Effector memory CD8-positive, alpha-beta T cell (primary cell): ENCODE results near the gene FBN2.

Source experiments
- ATAC-seq: fragments of 150-1000 bp; cut with Tn5 transposase; replicated peaks from 2 replicates; pipeline ENCODE4 v1.10.0; 2021; ENCODE audit warnings: mild to moderate bottlenecking, moderate library complexity
- DNase-seq, 3 experiments: peaks; one replicate each; pipeline ENCODE4 v3.0.0; 2021
- H3K27ac Mint-ChIP-seq, 2 donors: one replicate each; pipeline ENCODE4 v1.8.0; 2022; ENCODE audit warnings: mild to moderate bottlenecking in 2 of 2, mixed read lengths in 2 of 2, moderate library complexity in 2 of 2
- H3K27me3 Mint-ChIP-seq, 2 donors: one replicate each; pipeline ENCODE4 v1.8.0; 2022; ENCODE audit warnings: mixed read lengths in 2 of 2
- H3K36me3 Mint-ChIP-seq: one replicate; pipeline ENCODE4 v1.8.0; 2022; ENCODE audit warnings: mild to moderate bottlenecking, moderate library complexity, mixed read lengths; ENCODE audit not compliant: insufficient read depth
- H3K4me1 Mint-ChIP-seq, 2 donors: one replicate each; pipeline ENCODE4 v1.8.0; 2022; ENCODE audit warnings: low read depth in 2 of 2, mixed read lengths in 2 of 2
- H3K4me3 Mint-ChIP-seq, 2 donors: one replicate each; pipeline ENCODE4 v1.8.0; 2022; ENCODE audit warnings: mild to moderate bottlenecking in 2 of 2, mixed read lengths in 2 of 2, moderate library complexity in 2 of 2
- H3K9me3 Mint-ChIP-seq, 2 donors: one replicate each; pipeline ENCODE4 v1.8.0; 2022; ENCODE audit warnings: mixed read lengths in 2 of 2

Gene FBN2

GRCh38 chr5:128318691-128319090, 219.4 kb downstream of the FBN2 start:
- H3K4me3 Mint-ChIP-seq, result no peak overlapping the region
- no peaks in the 10 kb centered on the region for H3K36me3 Mint-ChIP-seq
- H3K27ac Mint-ChIP-seq, result no peak overlapping the region
- H3K4me1 Mint-ChIP-seq, result no peaks in the 10 kb centered on the region
- peaks cover 0 to 5% of the 10 kb centered on the region in 2 donors for H3K9me3 Mint-ChIP-seq
- no peaks in the 10 kb centered on the region for H3K27me3 Mint-ChIP-seq
- ATAC-seq (no peak), DNase-seq (no peak)

GRCh38 chr5:128317481-128317880, 220.6 kb downstream of the FBN2 start:
- Mint-ChIP-seq H3K9me3 (peaks cover 0 to 5% of the 10 kb centered on the region in 2 donors), H3K4me1 (no peaks in the 10 kb centered on the region), H3K36me3 (no peaks in the 10 kb centered on the region), H3K27me3 (no peaks in the 10 kb centered on the region), H3K27ac (no peak overlapping the region), H3K4me3 (no peak overlapping the region)
- ATAC-seq (no peak), DNase-seq (no peak)

- H3K27me3 Mint-ChIP-seq, result no peaks in the 10 kb centered on the region
- H3K27ac Mint-ChIP-seq, result no peak overlapping the region
- H3K9me3 Mint-ChIP-seq, result peaks cover 0 to 5% of the 10 kb centered on the region in 2 donors
- H3K36me3 Mint-ChIP-seq, result no peaks in the 10 kb centered on the region
- DNase-seq (no peak), ATAC-seq (no peak)
- no peaks in the 10 kb centered on the region for H3K4me1 Mint-ChIP-seq
- H3K4me3 Mint-ChIP-seq, result no peak overlapping the region
These were observed 222.4 kb downstream of the FBN2 start for GRCh38 chr5:128315671-128316070.

GRCh38 chr5:128305341-128305740, 232.7 kb downstream of the FBN2 start:
- DNase-seq (no peak), ATAC-seq (no peak)
- Mint-ChIP-seq H3K36me3 (no peaks in the 10 kb centered on the region), H3K4me3 (no peak overlapping the region), H3K4me1 (no peaks in the 10 kb centered on the region), H3K27me3 (no peaks in the 10 kb centered on the region), H3K27ac (no peak overlapping the region), H3K9me3 (no peaks in the 10 kb centered on the region)

- H3K4me3 Mint-ChIP-seq, result no peak overlapping the region
- H3K27ac Mint-ChIP-seq, result no peak overlapping the region
- no peak for ATAC-seq
- no peaks in the 10 kb centered on the region for H3K9me3 Mint-ChIP-seq
- H3K27me3 Mint-ChIP-seq, result no peaks in the 10 kb centered on the region
- DNase-seq, result no peak
- no peaks in the 10 kb centered on the region for H3K4me1 Mint-ChIP-seq
- H3K36me3 Mint-ChIP-seq, result no peaks in the 10 kb centered on the region
These were observed 233.3 kb downstream of the FBN2 start for GRCh38 chr5:128304791-128305190.

- no peaks in the 10 kb centered on the region for H3K36me3 Mint-ChIP-seq
- no peaks in the 10 kb centered on the region for H3K27me3 Mint-ChIP-seq
- ATAC-seq (no peak), DNase-seq (no peak)
- H3K4me3 Mint-ChIP-seq, result no peak overlapping the region
- no peaks in the 10 kb centered on the region for H3K9me3 Mint-ChIP-seq
- no peak overlapping the region for H3K27ac Mint-ChIP-seq
- no peaks in the 10 kb centered on the region for H3K4me1 Mint-ChIP-seq
These were observed 234.0 kb downstream of the FBN2 start for GRCh38 chr5:128304088-128304487.

- no peaks in the 10 kb centered on the region for H3K4me1 Mint-ChIP-seq
- DNase-seq, result no peak
These were observed 234.5 kb downstream of the FBN2 start for GRCh38 chr5:128303593-128303992.

GRCh38 chr5:128300181-128300580, 237.9 kb downstream of the FBN2 start:
- no peaks in the 10 kb centered on the region for H3K4me1 Mint-ChIP-seq
- ATAC-seq (no peak), DNase-seq (no peak)
- no peak overlapping the region for H3K27ac Mint-ChIP-seq
- H3K27me3 Mint-ChIP-seq, result no peaks in the 10 kb centered on the region
- H3K9me3 Mint-ChIP-seq, result no peaks in the 10 kb centered on the region
- no peaks in the 10 kb centered on the region for H3K36me3 Mint-ChIP-seq
- H3K4me3 Mint-ChIP-seq, result no peak overlapping the region

More at GRCh38 chr5:128303593-128303992, 234.5 kb downstream of the FBN2 start:
- no peaks in the 10 kb centered on the region for H3K36me3 Mint-ChIP-seq
- H3K9me3 Mint-ChIP-seq, result no peaks in the 10 kb centered on the region
- no peak overlapping the region for H3K27ac Mint-ChIP-seq
- ATAC-seq, result no peak
- H3K4me3 Mint-ChIP-seq, result no peak overlapping the region
- no peaks in the 10 kb centered on the region for H3K27me3 Mint-ChIP-seq

- ATAC-seq, result no peak
- Mint-ChIP-seq H3K27ac (no peak overlapping the region), H3K27me3 (no peaks in the 10 kb centered on the region), H3K4me3 (no peak overlapping the region), H3K4me1 (no peaks in the 10 kb centered on the region), H3K36me3 (no peaks in the 10 kb centered on the region), H3K9me3 (peaks cover 6 to 7% of the 10 kb centered on the region in 2 donors)
- no peak for DNase-seq
These were observed 247.7 kb downstream of the FBN2 start for GRCh38 chr5:128290152-128290858.

GRCh38 chr5:128287740-128288139, 250.3 kb downstream of the FBN2 start:
- H3K27me3 Mint-ChIP-seq, result peaks cover 0 to 6% of the 10 kb centered on the region in 2 donors
- DNase-seq (no peak), ATAC-seq (no peak)
- H3K9me3 Mint-ChIP-seq, result peaks cover 3 to 6% of the 10 kb centered on the region in 2 donors
- H3K4me3 Mint-ChIP-seq, result no peak overlapping the region
- no peaks in the 10 kb centered on the region for H3K36me3 Mint-ChIP-seq
- no peak overlapping the region for H3K27ac Mint-ChIP-seq
- no peaks in the 10 kb centered on the region for H3K4me1 Mint-ChIP-seq

GRCh38 chr5:128284236-128284635, 253.8 kb downstream of the FBN2 start:
- H3K36me3 Mint-ChIP-seq, result no peaks in the 10 kb centered on the region

GRCh38 chr5:128279345-128279744, 258.7 kb downstream of the FBN2 start:
- Mint-ChIP-seq H3K4me1 (no peaks in the 10 kb centered on the region), H3K9me3 (no peaks in the 10 kb centered on the region), H3K4me3 (no peak overlapping the region), H3K36me3 (peaks cover 3% of the 10 kb centered on the region), H3K27me3 (peaks cover under 1 to 9% of the 10 kb centered on the region in 2 donors), H3K27ac (no peak overlapping the region)
- ATAC-seq (no peak), DNase-seq (no peak)

More at GRCh38 chr5:128284236-128284635, 253.8 kb downstream of the FBN2 start:
- Mint-ChIP-seq H3K4me1 (no peaks in the 10 kb centered on the region), H3K27me3 (peaks cover 0 to 6% of the 10 kb centered on the region in 2 donors), H3K9me3 (peaks cover 0 to 3% of the 10 kb centered on the region in 2 donors), H3K27ac (no peak overlapping the region), H3K4me3 (no peak overlapping the region)
- ATAC-seq, result no peak
- no peak for DNase-seq

- Mint-ChIP-seq H3K27me3 (peaks cover 0 to 9% of the 10 kb centered on the region in 2 donors), H3K36me3 (peaks cover 3% of the 10 kb centered on the region), H3K4me3 (no peak overlapping the region), H3K4me1 (no peaks in the 10 kb centered on the region), H3K9me3 (no peaks in the 10 kb centered on the region), H3K27ac (no peak overlapping the region)
- DNase-seq, result no peak
- ATAC-seq, result no peak
These were observed 261.4 kb downstream of the FBN2 start for GRCh38 chr5:128276537-128277216.

- no peaks in the 10 kb centered on the region for H3K4me1 Mint-ChIP-seq
- ATAC-seq (no peak), DNase-seq (no peak)
- no peaks in the 10 kb centered on the region for H3K9me3 Mint-ChIP-seq
- no peak overlapping the region for H3K4me3 Mint-ChIP-seq
- peaks cover 0 to 9% of the 10 kb centered on the region in 2 donors for H3K27me3 Mint-ChIP-seq
- H3K36me3 Mint-ChIP-seq, result peaks cover 3% of the 10 kb centered on the region
- H3K27ac Mint-ChIP-seq, result no peak overlapping the region
These were observed 263.6 kb downstream of the FBN2 start for GRCh38 chr5:128274441-128274840.
